Stimulated activated CD4-positive, alpha-beta T cell treated with anti-CD3 and anti-CD28 coated beads, Interleukin-15, amount 100 ng/mL, for 24 hours (primary cell): ENCODE measurements around the gene FGGY.

Source experiments
- DNase-seq: peaks from one replicate; pipeline ENCODE4 v3.0.0-alpha.2; 2020

FGGY gene

GRCh38 chr1:59670662-59671061, 373.8 kb downstream of the FGGY start:
- no peak for DNase-seq

GRCh38 chr1:59671066-59671952, 374.4 kb downstream of the FGGY start:
- DNase-seq = no peak

- no peak for DNase-seq
Measured at GRCh38 chr1:59671953-59672305, 375.0 kb downstream of the FGGY start.

- no peak for DNase-seq
Measured at GRCh38 chr1:59672851-59673572, 376.1 kb downstream of the FGGY start.

- DNase-seq = no peak
Measured at GRCh38 chr1:59673573-59674450, 376.9 kb downstream of the FGGY start.

GRCh38 chr1:59674595-59674994, 377.7 kb downstream of the FGGY start:
- no peak for DNase-seq

- no peak for DNase-seq
Measured at GRCh38 chr1:59675936-59676335, 379.0 kb downstream of the FGGY start.

GRCh38 chr1:59678040-59678439, 381.1 kb downstream of the FGGY start:
- no peak for DNase-seq

GRCh38 chr1:59678493-59679228, 381.8 kb downstream of the FGGY start:
- DNase-seq = no peak

- DNase-seq = no peak
Measured at GRCh38 chr1:59680044-59680443, 383.1 kb downstream of the FGGY start.

GRCh38 chr1:59682396-59683080, 385.6 kb downstream of the FGGY start:
- no peak for DNase-seq

- no peak for DNase-seq
Measured at GRCh38 chr1:59683197-59683596, 386.3 kb downstream of the FGGY start.

- DNase-seq = no peak
Measured at GRCh38 chr1:59684698-59685097, 387.8 kb downstream of the FGGY start.

- no peak for DNase-seq
Measured at GRCh38 chr1:59685101-59685500, 388.2 kb downstream of the FGGY start.

- no peak for DNase-seq
Measured at GRCh38 chr1:59685666-59686065, 388.8 kb downstream of the FGGY start.

GRCh38 chr1:59686170-59686569, 389.3 kb downstream of the FGGY start:
- DNase-seq = no peak

GRCh38 chr1:59686574-59686973, 389.7 kb downstream of the FGGY start:
- DNase-seq = no peak

GRCh38 chr1:59687081-59687480, 390.2 kb downstream of the FGGY start:
- no peak for DNase-seq

- no peak for DNase-seq
Measured at GRCh38 chr1:59688976-59689375, 392.1 kb downstream of the FGGY start.

- no peak for DNase-seq
Measured at GRCh38 chr1:59689730-59690129, 392.8 kb downstream of the FGGY start.

- no peak for DNase-seq
Measured at GRCh38 chr1:59690171-59690930, 393.5 kb downstream of the FGGY start.
